GM12878 (cell line): ENCODE results near the gene NPR1. TPM values are rescaled to one million over a fixed set of nuclear protein-coding genes. Genes with fewer than 3 reads are reported as not detected.

ENCODE experiments used
- BMI1 ChIP-seq: fragments of 450-650 bp; IDR thresholded peaks from 2 replicates; pipeline ENCODE4 v1.6.1; 2016; ENCODE audit warnings: mild to moderate bottlenecking, moderate library complexity, borderline replicate concordance
- BRCA1 ChIP-seq: IDR thresholded peaks from 2 replicates; pipeline ENCODE4 v1.6.1; 2011; ENCODE audit warnings: low read depth, low read length, improper control_type of control experiment
- FOS ChIP-seq: IDR thresholded peaks from 3 replicates; pipeline ENCODE4 v1.6.1; 2011; ENCODE audit warnings: borderline replicate concordance; ENCODE audit not compliant: insufficient read length; ENCODE audit errors: extremely low read depth
- MTA2 ChIP-seq: fragments of 450-650 bp; IDR thresholded peaks from 2 replicates; pipeline ENCODE4 v1.6.1; 2016; ENCODE audit warnings: low read depth, mild to moderate bottlenecking, moderate library complexity
- MXI1 ChIP-seq: fragments of 150-350 bp; IDR thresholded peaks from 2 replicates; pipeline ENCODE4 v1.6.1; 2011; ENCODE audit warnings: low read depth, mild to moderate bottlenecking, inconsistent platforms, low read length, improper control_type of control experiment
- MYB ChIP-seq: fragments of 150-350 bp; IDR thresholded peaks from 2 replicates; pipeline ENCODE4 v1.6.1; 2014; ENCODE audit warnings: mild to moderate bottlenecking, low read depth, low read length, borderline replicate concordance
- RAD21 ChIP-seq: IDR thresholded peaks from 2 replicates; pipeline ENCODE4 v1.6.1; 2011; ENCODE audit warnings: mild to moderate bottlenecking, low read depth, low read length, moderate library complexity; ENCODE audit not compliant: insufficient read depth
- SMARCA5 ChIP-seq: fragments of 450-650 bp; IDR thresholded peaks from 2 replicates; pipeline ENCODE4 v1.6.1; 2017; ENCODE audit warnings: mild to moderate bottlenecking
- SREBF2 ChIP-seq: IDR thresholded peaks from 2 replicates; pipeline ENCODE4 v1.6.1; 2012; ENCODE audit warnings: mild to moderate bottlenecking, low read length
- TCF7 ChIP-seq: IDR thresholded peaks from 2 replicates; pipeline ENCODE4 v1.6.1; 2014; ENCODE audit warnings: antibody characterized with exemption, borderline replicate concordance
- WRNIP1 ChIP-seq: IDR thresholded peaks from 2 replicates; pipeline ENCODE4 v1.6.1; 2011; ENCODE audit warnings: low read depth, low read length, improper control_type of control experiment, borderline replicate concordance
- ZNF217 ChIP-seq: fragments of 450-650 bp; IDR thresholded peaks from 2 replicates; pipeline ENCODE4 v1.6.1; 2017; ENCODE audit warnings: antibody characterized with exemption, mild to moderate bottlenecking
- polyA plus RNA-seq, 11 experiments: library from polyadenylated mRNA; depleted of rRNA in 4 of 11; unstranded in 6 of 11; stranded (reverse) in 5 of 11; fragments of >200 nt; fragmentation: Nextera tagmentation in 4 of 11; fragmentation: Illumina TruSeq in 1 of 11; extraction: Ambion mirVana in 4 of 11; extraction: Trizol in 1 of 11; gene quantifications; 1 replicate in 1 of 11; 2 replicates in 10 of 11; pipeline versions ENCODE4 v1.2.1 to v1.2.3, GENCODE V29; 2011 to 2016; ENCODE audit warnings: inconsistent platforms in 2 of 11, missing spikeins in 2 of 11, low read depth in 1 of 11
- total RNA-seq, 4 experiments: library from RNA; depleted of rRNA in 3 of 4; stranded (reverse); fragments of >200 nt in 3 of 4; fragmentation: Illumina TruSeq in 1 of 4; extraction: Trizol in 1 of 4; gene quantifications; 2 replicates each; pipeline versions ENCODE4 v1.2.1 to v1.2.3, GENCODE V29; 2013 to 2021
- TF ChIP-seq, protein P1 (sequence below): fragments of 450-650 bp; IDR thresholded peaks from 2 replicates; pipeline ENCODE4 v1.6.1; 2018; ENCODE audit warnings: mild to moderate bottlenecking, low read depth, moderate library complexity; ENCODE audit not compliant: partially characterized antibody
- TF ChIP-seq, protein P2 (sequence below): fragments of 450-650 bp; formaldehyde crosslinking; IDR thresholded peaks from 2 replicates; pipeline ENCODE4 v1.4.0; 2020; ENCODE audit warnings: mild to moderate bottlenecking, moderate library complexity
- TF ChIP-seq, protein P3 (sequence below): fragments of 450-650 bp; IDR thresholded peaks from 2 replicates; pipeline ENCODE4 v1.6.1; 2016; ENCODE audit warnings: mild to moderate bottlenecking
- TF ChIP-seq, protein P4 (sequence below): fragments of 150-350 bp; IDR thresholded peaks from 2 replicates; pipeline ENCODE4 v1.6.1; 2016; ENCODE audit warnings: low read depth, low read length
- TF ChIP-seq, protein P5 (sequence below): fragments of 450-650 bp; IDR thresholded peaks from 2 replicates; pipeline ENCODE4 v1.6.1; 2017; ENCODE audit warnings: borderline replicate concordance

NPR1 gene
- total and polyA plus RNA-seq, 10 of the 15 experiments (the other 5 are each of a cell fraction or from before 2014, with no cell fraction given), result 0.09 to 2.1 (median 0.28) TPM; not detected in 1

DNA sequence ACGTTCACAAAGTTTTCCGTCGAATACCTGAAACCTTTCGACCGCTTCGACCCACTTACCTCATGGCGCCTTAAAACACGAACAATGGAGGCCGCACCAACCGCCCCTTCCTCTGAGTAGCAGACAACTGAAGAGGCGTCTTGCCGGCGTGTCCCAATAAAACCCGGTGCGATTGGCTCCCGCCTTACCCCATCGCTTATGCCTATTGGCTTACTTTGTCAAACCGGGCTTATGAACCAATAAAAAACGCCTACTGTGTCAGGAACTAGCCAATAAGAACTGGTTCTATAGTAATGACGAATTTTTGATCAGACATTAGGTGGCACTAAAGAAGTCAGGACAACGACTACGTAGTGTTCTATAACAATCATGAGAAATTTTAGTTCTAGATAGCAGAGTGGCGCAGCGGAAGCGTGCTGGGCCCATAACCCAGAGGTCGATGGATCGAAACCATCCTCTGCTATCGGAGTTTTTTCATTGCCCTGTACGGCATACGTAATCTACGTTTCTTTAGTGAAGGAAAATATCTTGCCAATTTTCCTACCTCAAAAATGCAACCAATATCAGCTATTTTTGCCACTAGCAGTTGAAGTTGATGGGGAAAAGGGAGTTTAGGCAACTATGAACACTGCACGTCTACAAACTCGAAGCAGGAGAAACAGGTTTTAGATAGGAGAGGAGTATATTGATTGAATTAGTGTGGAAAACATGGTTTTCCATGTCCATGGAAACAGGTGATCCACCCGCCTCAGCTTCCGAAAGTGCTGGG lies 7.4 kb upstream of the NPR1 start, which contains the start of gene ILF2 (continued):
- TF ChIP-seq, protein P1, sequence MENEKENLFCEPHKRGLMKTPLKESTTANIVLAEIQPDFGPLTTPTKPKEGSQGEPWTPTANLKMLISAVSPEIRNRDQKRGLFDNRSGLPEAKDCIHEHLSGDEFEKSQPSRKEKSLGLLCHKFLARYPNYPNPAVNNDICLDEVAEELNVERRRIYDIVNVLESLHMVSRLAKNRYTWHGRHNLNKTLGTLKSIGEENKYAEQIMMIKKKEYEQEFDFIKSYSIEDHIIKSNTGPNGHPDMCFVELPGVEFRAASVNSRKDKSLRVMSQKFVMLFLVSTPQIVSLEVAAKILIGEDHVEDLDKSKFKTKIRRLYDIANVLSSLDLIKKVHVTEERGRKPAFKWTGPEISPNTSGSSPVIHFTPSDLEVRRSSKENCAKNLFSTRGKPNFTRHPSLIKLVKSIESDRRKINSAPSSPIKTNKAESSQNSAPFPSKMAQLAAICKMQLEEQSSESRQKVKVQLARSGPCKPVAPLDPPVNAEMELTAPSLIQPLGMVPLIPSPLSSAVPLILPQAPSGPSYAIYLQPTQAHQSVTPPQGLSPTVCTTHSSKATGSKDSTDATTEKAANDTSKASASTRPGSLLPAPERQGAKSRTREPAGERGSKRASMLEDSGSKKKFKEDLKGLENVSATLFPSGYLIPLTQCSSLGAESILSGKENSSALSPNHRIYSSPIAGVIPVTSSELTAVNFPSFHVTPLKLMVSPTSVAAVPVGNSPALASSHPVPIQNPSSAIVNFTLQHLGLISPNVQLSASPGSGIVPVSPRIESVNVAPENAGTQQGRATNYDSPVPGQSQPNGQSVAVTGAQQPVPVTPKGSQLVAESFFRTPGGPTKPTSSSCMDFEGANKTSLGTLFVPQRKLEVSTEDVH, result peak; percentile 24
- TF ChIP-seq, protein P2, sequence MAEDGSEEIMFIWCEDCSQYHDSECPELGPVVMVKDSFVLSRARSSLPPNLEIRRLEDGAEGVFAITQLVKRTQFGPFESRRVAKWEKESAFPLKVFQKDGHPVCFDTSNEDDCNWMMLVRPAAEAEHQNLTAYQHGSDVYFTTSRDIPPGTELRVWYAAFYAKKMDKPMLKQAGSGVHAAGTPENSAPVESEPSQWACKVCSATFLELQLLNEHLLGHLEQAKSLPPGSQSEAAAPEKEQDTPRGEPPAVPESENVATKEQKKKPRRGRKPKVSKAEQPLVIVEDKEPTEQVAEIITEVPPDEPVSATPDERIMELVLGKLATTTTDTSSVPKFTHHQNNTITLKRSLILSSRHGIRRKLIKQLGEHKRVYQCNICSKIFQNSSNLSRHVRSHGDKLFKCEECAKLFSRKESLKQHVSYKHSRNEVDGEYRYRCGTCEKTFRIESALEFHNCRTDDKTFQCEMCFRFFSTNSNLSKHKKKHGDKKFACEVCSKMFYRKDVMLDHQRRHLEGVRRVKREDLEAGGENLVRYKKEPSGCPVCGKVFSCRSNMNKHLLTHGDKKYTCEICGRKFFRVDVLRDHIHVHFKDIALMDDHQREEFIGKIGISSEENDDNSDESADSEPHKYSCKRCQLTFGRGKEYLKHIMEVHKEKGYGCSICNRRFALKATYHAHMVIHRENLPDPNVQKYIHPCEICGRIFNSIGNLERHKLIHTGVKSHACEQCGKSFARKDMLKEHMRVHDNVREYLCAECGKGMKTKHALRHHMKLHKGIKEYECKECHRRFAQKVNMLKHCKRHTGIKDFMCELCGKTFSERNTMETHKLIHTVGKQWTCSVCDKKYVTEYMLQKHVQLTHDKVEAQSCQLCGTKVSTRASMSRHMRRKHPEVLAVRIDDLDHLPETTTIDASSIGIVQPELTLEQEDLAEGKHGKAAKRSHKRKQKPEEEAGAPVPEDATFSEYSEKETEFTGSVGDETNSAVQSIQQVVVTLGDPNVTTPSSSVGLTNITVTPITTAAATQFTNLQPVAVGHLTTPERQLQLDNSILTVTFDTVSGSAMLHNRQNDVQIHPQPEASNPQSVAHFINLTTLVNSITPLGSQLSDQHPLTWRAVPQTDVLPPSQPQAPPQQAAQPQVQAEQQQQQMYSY (CRISPR knock-in tag), result no peak
- TF ChIP-seq MTA2, result no peak
- TF ChIP-seq RAD21, result no peak
- TF ChIP-seq ZNF217, result no peak; the same call in 1 of the 2 replicates
- TF ChIP-seq, protein P3, sequence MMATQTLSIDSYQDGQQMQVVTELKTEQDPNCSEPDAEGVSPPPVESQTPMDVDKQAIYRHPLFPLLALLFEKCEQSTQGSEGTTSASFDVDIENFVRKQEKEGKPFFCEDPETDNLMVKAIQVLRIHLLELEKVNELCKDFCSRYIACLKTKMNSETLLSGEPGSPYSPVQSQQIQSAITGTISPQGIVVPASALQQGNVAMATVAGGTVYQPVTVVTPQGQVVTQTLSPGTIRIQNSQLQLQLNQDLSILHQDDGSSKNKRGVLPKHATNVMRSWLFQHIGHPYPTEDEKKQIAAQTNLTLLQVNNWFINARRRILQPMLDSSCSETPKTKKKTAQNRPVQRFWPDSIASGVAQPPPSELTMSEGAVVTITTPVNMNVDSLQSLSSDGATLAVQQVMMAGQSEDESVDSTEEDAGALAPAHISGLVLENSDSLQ, result peak; percentile 74; the same call in 1 of the 2 replicates
- no peak for TF ChIP-seq MYB
- no peak for TF ChIP-seq WRNIP1
- TF ChIP-seq, protein P4, sequence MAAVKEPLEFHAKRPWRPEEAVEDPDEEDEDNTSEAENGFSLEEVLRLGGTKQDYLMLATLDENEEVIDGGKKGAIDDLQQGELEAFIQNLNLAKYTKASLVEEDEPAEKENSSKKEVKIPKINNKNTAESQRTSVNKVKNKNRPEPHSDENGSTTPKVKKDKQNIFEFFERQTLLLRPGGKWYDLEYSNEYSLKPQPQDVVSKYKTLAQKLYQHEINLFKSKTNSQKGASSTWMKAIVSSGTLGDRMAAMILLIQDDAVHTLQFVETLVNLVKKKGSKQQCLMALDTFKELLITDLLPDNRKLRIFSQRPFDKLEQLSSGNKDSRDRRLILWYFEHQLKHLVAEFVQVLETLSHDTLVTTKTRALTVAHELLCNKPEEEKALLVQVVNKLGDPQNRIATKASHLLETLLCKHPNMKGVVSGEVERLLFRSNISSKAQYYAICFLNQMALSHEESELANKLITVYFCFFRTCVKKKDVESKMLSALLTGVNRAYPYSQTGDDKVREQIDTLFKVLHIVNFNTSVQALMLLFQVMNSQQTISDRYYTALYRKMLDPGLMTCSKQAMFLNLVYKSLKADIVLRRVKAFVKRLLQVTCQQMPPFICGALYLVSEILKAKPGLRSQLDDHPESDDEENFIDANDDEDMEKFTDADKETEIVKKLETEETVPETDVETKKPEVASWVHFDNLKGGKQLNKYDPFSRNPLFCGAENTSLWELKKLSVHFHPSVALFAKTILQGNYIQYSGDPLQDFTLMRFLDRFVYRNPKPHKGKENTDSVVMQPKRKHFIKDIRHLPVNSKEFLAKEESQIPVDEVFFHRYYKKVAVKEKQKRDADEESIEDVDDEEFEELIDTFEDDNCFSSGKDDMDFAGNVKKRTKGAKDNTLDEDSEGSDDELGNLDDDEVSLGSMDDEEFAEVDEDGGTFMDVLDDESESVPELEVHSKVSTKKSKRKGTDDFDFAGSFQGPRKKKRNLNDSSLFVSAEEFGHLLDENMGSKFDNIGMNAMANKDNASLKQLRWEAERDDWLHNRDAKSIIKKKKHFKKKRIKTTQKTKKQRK, result no peak
- no peak; the same call in 1 of the 2 replicates for TF ChIP-seq TCF7
- TF ChIP-seq, protein P5, sequence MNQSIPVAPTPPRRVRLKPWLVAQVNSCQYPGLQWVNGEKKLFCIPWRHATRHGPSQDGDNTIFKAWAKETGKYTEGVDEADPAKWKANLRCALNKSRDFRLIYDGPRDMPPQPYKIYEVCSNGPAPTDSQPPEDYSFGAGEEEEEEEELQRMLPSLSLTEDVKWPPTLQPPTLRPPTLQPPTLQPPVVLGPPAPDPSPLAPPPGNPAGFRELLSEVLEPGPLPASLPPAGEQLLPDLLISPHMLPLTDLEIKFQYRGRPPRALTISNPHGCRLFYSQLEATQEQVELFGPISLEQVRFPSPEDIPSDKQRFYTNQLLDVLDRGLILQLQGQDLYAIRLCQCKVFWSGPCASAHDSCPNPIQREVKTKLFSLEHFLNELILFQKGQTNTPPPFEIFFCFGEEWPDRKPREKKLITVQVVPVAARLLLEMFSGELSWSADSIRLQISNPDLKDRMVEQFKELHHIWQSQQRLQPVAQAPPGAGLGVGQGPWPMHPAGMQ, result no peak
- TF ChIP-seq MXI1, result peak; percentile 83; the same call in 1 of the 2 replicates
- TF ChIP-seq SREBF2, result peak; percentile 99
- TF ChIP-seq BRCA1, result no peak
- TF ChIP-seq FOS, result peak; percentile 89
- peak; percentile 67; the same call in 1 of the 2 replicates for TF ChIP-seq SMARCA5
- TF ChIP-seq BMI1, result no peak
